H1 (cell line): ENCODE results near the gene NAT10. TPM values are rescaled to one million over a fixed set of nuclear protein-coding genes. Genes with fewer than 3 reads are reported as not detected.
"Not testable (repeated sequence)": the region's sequence is repeated elsewhere in the genome, so short reads cannot be mapped to it uniquely, and the experiment has no call there.

Experiments
- CTCF ChIA-PET: fragments of 300-600 bp; sonication (Branson Sonifier 250); formaldehyde crosslinking; loops from one replicate; lab custom pipeline; 2021; ENCODE audit not compliant: partially characterized antibody; lab: Charles Lee
- POLR2A ChIA-PET: fragments of 300-600 bp; sonication (Branson Sonifier 250); formaldehyde crosslinking; loops from one replicate; lab custom pipeline; 2021; ENCODE audit warnings: inconsistent platforms; ENCODE audit not compliant: partially characterized antibody; lab: Charles Lee
- DNase-seq, 2 experiments: peaks; one replicate each; pipeline versions ENCODE4 v3.0.0 to v3.0.0-alpha.2; 2010 to 2022; ENCODE audit warnings: low spot score in 2 of 2, low read depth in 1 of 2, mixed read lengths in 1 of 2
- FAIRE-seq: peaks from 2 replicates; lab custom pipeline; 2011; peaks lifted over from hg19 to GRCh38; lab: Jason Lieb, UNC
- H2AFZ ChIP-seq: 2 replicates; pipeline ENCODE4 v1.8.1; 2012; ENCODE audit warnings: low read length, inconsistent platforms
- H2AK5ac ChIP-seq: 2 replicates; pipeline ENCODE4 v1.6.1; 2013; ENCODE audit warnings: low read depth, low read length
- H2BK120ac ChIP-seq: replicated peaks from 2 replicates; pipeline ENCODE3; 2013; ENCODE audit warnings: low read depth, low read length, inconsistent platforms
- H2BK12ac ChIP-seq: 2 replicates; pipeline ENCODE4 v1.6.1; 2013; ENCODE audit warnings: low read depth, low read length
- H2BK15ac ChIP-seq: 2 replicates; pipeline ENCODE4 v1.6.1; 2013; ENCODE audit warnings: low read length
- H2BK20ac ChIP-seq: 2 replicates; pipeline ENCODE4 v1.6.1; 2013; ENCODE audit warnings: low read length
- H2BK5ac ChIP-seq: 2 replicates; pipeline ENCODE4 v1.6.1; 2013; ENCODE audit warnings: low read depth, low read length
- H3K14ac ChIP-seq: 2 replicates; pipeline ENCODE4 v1.6.1; 2013; ENCODE audit warnings: inconsistent platforms; ENCODE audit not compliant: insufficient read length
- H3K18ac ChIP-seq: 2 replicates; pipeline ENCODE4 v1.6.1; 2013; ENCODE audit warnings: low read length; ENCODE audit errors: extremely low read depth
- H3K23ac ChIP-seq: 2 replicates; pipeline ENCODE4 v1.6.1; 2013; ENCODE audit warnings: inconsistent platforms; ENCODE audit not compliant: insufficient read length
- H3K23me2 ChIP-seq: 2 replicates; pipeline ENCODE4 v1.6.1; 2013; ENCODE audit warnings: low read depth, low read length
- H3K27ac ChIP-seq: 2 replicates; pipeline ENCODE4 v1.6.1; 2011; ENCODE audit warnings: low read depth, low read length, inconsistent platforms
- H3K27me3 ChIP-seq, 4 experiments: replicated peaks in 1 of 4; 1 replicate in 1 of 4; 2 replicates in 3 of 4; pipeline versions ENCODE4 v1.6.1 to v1.8.1; 2011 to 2013; ENCODE audit warnings: low read length in 3 of 4, mild to moderate bottlenecking in 3 of 4, inconsistent platforms in 2 of 4, mixed read lengths in 2 of 4, moderate library complexity in 1 of 4; ENCODE audit not compliant: control insufficient read depth in 3 of 4, insufficient read depth in 3 of 4; ENCODE audit errors: extremely low read depth in 1 of 4
- H3K36me3 ChIP-seq, 4 experiments: 2 replicates each; pipeline versions ENCODE4 v1.6.1 to v1.8.1; 2011 to 2013; ENCODE audit warnings: mild to moderate bottlenecking in 4 of 4, low read length in 3 of 4, moderate library complexity in 2 of 4, control low read depth in 1 of 4, inconsistent platforms in 1 of 4; ENCODE audit not compliant: insufficient read depth in 4 of 4, control insufficient read depth in 2 of 4
- H3K4ac ChIP-seq: replicated peaks from 2 replicates; pipeline ENCODE3; 2013; ENCODE audit warnings: low read length, low read depth, mixed read lengths, inconsistent platforms; ENCODE audit not compliant: insufficient read length
- H3K4me1 ChIP-seq, 4 experiments: replicated peaks in 1 of 4; 1 replicate in 1 of 4; 2 replicates in 3 of 4; pipeline versions ENCODE4 v1.6.1 to v1.8.1; 2011 to 2013; ENCODE audit warnings: low read length in 3 of 4, inconsistent platforms in 2 of 4, mixed read lengths in 1 of 4; ENCODE audit not compliant: insufficient read depth in 4 of 4, control insufficient read depth in 3 of 4
- H3K4me2 ChIP-seq, 2 experiments: 2 replicates each; pipeline versions ENCODE4 v1.6.1 to v1.8.1; 2011 to 2013; ENCODE audit warnings: low read depth in 2 of 2, low read length in 2 of 2, control low read depth in 1 of 2, inconsistent platforms in 1 of 2, mild to moderate bottlenecking in 1 of 2; ENCODE audit not compliant: insufficient read depth in 1 of 2
- H3K4me3 ChIP-seq, 4 experiments: fragments of 200-600, 300-600 bp in 1 of 4; sonication (generic), shearing (Covaris generic), sonication (Bioruptor Twin) in 1 of 4; 2 replicates each; pipeline versions ENCODE4 v1.5.1 to v1.8.1; 2011 to 2016; ENCODE audit warnings: low read length in 4 of 4, low read depth in 3 of 4, control low read depth in 2 of 4, inconsistent platforms in 2 of 4, mild to moderate bottlenecking in 2 of 4, mixed read lengths in 1 of 4, moderate library complexity in 1 of 4; ENCODE audit not compliant: insufficient read depth in 2 of 4; ENCODE audit errors: extremely low read depth in 1 of 4
- H3K56ac ChIP-seq: replicated peaks from 2 replicates; pipeline ENCODE3; 2013; ENCODE audit warnings: low read depth, mild to moderate bottlenecking, mixed read lengths, low read length, inconsistent platforms; ENCODE audit not compliant: insufficient read length
- H3K79me1 ChIP-seq: 2 replicates; pipeline ENCODE4 v1.6.1; 2013; ENCODE audit warnings: low read depth, low read length, control low read depth
- H3K79me2 ChIP-seq, 2 experiments: 2 replicates each; pipeline versions ENCODE4 v1.6.1 to v1.8.1; 2012 to 2013; ENCODE audit warnings: low read length in 2 of 2, mild to moderate bottlenecking in 2 of 2, inconsistent platforms in 1 of 2; ENCODE audit not compliant: insufficient read depth in 2 of 2, control insufficient read depth in 1 of 2
- H3K9ac ChIP-seq, 4 experiments: replicated peaks in 1 of 4; 1 replicate in 1 of 4; 2 replicates in 3 of 4; pipeline versions ENCODE4 v1.6.1 to v1.8.1; 2011 to 2013; ENCODE audit warnings: low read depth in 3 of 4, low read length in 3 of 4, control low read depth in 2 of 4, mild to moderate bottlenecking in 2 of 4, moderate library complexity in 2 of 4, inconsistent platforms in 1 of 4; ENCODE audit errors: extremely low read depth in 1 of 4
- H3K9me3 ChIP-seq, 2 experiments: 2 replicates each; pipeline versions ENCODE4 v1.6.1 to v1.8.1; 2012 to 2013; ENCODE audit warnings: mild to moderate bottlenecking in 2 of 2, moderate library complexity in 2 of 2, control low read depth in 1 of 2, inconsistent platforms in 1 of 2, low read depth in 1 of 2, low read length in 1 of 2, mixed read lengths in 1 of 2; ENCODE audit not compliant: insufficient read depth in 2 of 2
- H4K20me1 ChIP-seq, 2 experiments: replicated peaks in 1 of 2; 2 replicates each; pipeline versions ENCODE3 to v1.8.1; 2011 to 2013; ENCODE audit warnings: inconsistent platforms in 2 of 2, low read length in 2 of 2, mild to moderate bottlenecking in 1 of 2; ENCODE audit not compliant: insufficient read depth in 2 of 2, control insufficient read depth in 1 of 2
- H4K5ac ChIP-seq: 2 replicates; pipeline ENCODE4 v1.6.1; 2013; ENCODE audit warnings: low read length, low read depth, mixed read lengths, inconsistent platforms; ENCODE audit not compliant: insufficient read length
- H4K8ac ChIP-seq: 2 replicates; pipeline ENCODE4 v1.8.0; 2013; ENCODE audit warnings: mild to moderate bottlenecking, moderate library complexity, low read length, inconsistent platforms; ENCODE audit not compliant: insufficient read depth; ENCODE audit errors: extremely low read depth
- H4K91ac ChIP-seq: replicated peaks from 2 replicates; pipeline ENCODE3; 2013; ENCODE audit warnings: low read length, mixed read lengths, inconsistent platforms; ENCODE audit not compliant: insufficient read length
- BACH1 ChIP-seq: IDR thresholded peaks from 2 replicates; pipeline ENCODE4 v1.6.1; 2012; ENCODE audit warnings: low read length, improper control_type of control experiment
- KDM5A ChIP-seq: fragments of 200-600 bp; IDR thresholded peaks from 2 replicates; pipeline ENCODE4 v1.7.1; 2012; ENCODE audit warnings: mild to moderate bottlenecking, low read length, inconsistent platforms, mixed read lengths
- POLR2A ChIP-seq, 2 experiments: IDR thresholded peaks; 1 replicate in 1 of 2; 2 replicates in 1 of 2; pipeline ENCODE4 v1.6.1; 2011; ENCODE audit warnings: low read depth in 2 of 2, low read length in 2 of 2, mild to moderate bottlenecking in 2 of 2; ENCODE audit errors: control extremely low read depth in 1 of 2
- SAP30 ChIP-seq: fragments of 300-600 bp; sonication (generic); IDR thresholded peaks from 2 replicates; pipeline ENCODE4 v1.7.1; 2012; ENCODE audit warnings: low read length, moderate library complexity, mild to moderate bottlenecking, inconsistent platforms; ENCODE audit not compliant: insufficient read depth, insufficient replicate concordance
- TAF1 ChIP-seq: IDR thresholded peaks from 2 replicates; pipeline ENCODE4 v1.6.1; 2011; ENCODE audit warnings: mild to moderate bottlenecking, low read depth, low read length
- TAF7 ChIP-seq: optimal IDR thresholded peaks from 2 replicates; pipeline ENCODE3; 2011; ENCODE audit warnings: low read depth, mild to moderate bottlenecking, inconsistent platforms, low read length, moderate library complexity, borderline replicate concordance
- WGBS, 2 experiments: shearing (Covaris generic) in 1 of 2; methylation state at CpG; one replicate each; pipeline versions ENCODE4 v1.1.6 to v1.1.7; 2013 to 2015; ENCODE audit warnings: low lambda C conversion rate in 2 of 2, mixed read lengths in 2 of 2, inconsistent platforms in 1 of 2, low coverage in 1 of 2, missing lambda C conversion rate in 1 of 2; ENCODE audit not compliant: insufficient replicate concordance in 2 of 2, insufficient coverage in 1 of 2, insufficient read length in 1 of 2; ENCODE audit errors: extremely low coverage in 1 of 2, missing lambda C conversion rate in 1 of 2; 5-methylcytosine and 5-hydroxymethylcytosine counted together
- polyA plus RNA-seq, 7 experiments: library from polyadenylated mRNA; depleted of rRNA in 3 of 7; stranded (reverse) in 5 of 7; unstranded in 2 of 7; fragments of >200 nt in 5 of 7; fragments of 200-250 nt in 2 of 7; gene quantifications; 1 replicate in 5 of 7; 2 replicates in 1 of 7; 4 replicates in 1 of 7; pipeline versions ENCODE4 v1.2.1 to v1.2.3, GENCODE V29; 2011 to 2013; ENCODE audit warnings: missing spikeins in 2 of 7, mixed read lengths in 2 of 7
- total RNA-seq: library from RNA; stranded (reverse); fragmentation: NEBNext Ultra II Directional; extraction: Animal tissue kit (Norgen Biotek cat#: 25700); gene quantifications from 2 replicates; pipeline ENCODE4 v1.2.1, GENCODE V29; 2021
- TF ChIP-seq, protein P1 (sequence below): IDR thresholded peaks from 2 replicates; pipeline ENCODE4 v1.6.1; 2011; ENCODE audit warnings: low read length, improper control_type of control experiment

Gene NAT10
- total and polyA plus RNA-seq, 2 of the 8 experiments (the other 6 are each of a cell fraction or from before 2014, with no cell fraction given), result 66.3 to 89.6 TPM

DNA sequence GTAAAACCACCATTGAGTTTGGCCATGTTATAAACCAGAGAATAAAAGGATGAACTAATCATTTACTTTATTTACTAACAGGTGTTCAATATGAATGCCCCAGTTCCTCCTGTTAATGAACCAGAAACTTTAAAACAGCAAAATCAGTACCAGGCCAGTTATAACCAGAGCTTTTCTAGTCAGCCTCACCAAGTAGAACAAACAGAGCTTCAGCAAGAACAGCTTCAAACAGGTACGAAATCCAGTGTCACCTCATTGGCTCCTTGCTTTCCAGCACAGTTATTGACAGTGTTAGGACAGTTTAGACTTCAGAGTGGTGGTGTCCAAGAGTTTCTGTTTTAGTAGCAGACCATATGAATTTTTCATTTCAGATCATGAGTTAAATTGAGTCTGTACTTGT lies 13.6 kb upstream of the NAT10 start (continued):
- TF ChIP-seq, protein P1, sequence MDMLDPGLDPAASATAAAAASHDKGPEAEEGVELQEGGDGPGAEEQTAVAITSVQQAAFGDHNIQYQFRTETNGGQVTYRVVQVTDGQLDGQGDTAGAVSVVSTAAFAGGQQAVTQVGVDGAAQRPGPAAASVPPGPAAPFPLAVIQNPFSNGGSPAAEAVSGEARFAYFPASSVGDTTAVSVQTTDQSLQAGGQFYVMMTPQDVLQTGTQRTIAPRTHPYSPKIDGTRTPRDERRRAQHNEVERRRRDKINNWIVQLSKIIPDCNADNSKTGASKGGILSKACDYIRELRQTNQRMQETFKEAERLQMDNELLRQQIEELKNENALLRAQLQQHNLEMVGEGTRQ, result no peak
- TF ChIP-seq TAF7 (no peak), TAF1 (no peak), SAP30 (no peak), POLR2A (IDR thresholded peaks at IDR 0.05; ENCODE audit: control extremely low read depth in 1 of 2, low read depth in 2 of 2, low read length in 2 of 2) (no peak), KDM5A (no peak), BACH1 (no peak)

DNA sequence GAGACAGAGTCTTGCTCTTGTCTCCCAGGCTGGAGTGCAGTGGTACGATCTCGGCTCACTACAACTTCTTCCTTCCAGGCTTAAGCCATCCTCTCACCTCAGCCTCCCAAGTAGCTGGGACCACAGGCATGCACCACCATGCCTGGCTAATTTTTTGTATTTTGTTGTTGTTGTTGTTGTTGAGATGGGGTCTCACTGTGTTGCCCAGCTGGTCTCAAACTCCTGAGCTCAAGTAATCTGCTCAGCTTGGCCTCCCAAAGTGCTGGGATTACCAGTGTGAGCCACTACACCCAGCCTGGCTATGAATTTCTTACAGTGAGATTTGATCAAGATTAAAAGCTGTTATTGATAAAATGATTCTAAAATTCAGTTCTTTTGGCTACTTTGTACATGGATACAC lies 10.5 kb upstream of the NAT10 start:
- FAIRE-seq, H3K56ac ChIP-seq, H4K8ac ChIP-seq, H3K23me2 ChIP-seq, H3K27ac ChIP-seq, H3K18ac ChIP-seq, H3K9ac ChIP-seq, H3K27me3 ChIP-seq, H3K14ac ChIP-seq, H2BK15ac ChIP-seq, H3K4me3 ChIP-seq, H3K4me2 ChIP-seq, H3K23ac ChIP-seq, H3K9me3 ChIP-seq, DNase-seq, H4K91ac ChIP-seq, H3K79me1 ChIP-seq, H2AK5ac ChIP-seq, H3K4ac ChIP-seq, H2BK20ac ChIP-seq, H3K4me1 ChIP-seq, H2BK5ac ChIP-seq, H2AFZ ChIP-seq, H4K20me1 ChIP-seq, H2BK120ac ChIP-seq, H4K5ac ChIP-seq, H2BK12ac ChIP-seq: not testable (repeated sequence)
- 100% methylated on average over 2 of the region's 2 CpGs; no CpG with 5 or more reads in 1 of the 2 experiments for WGBS, 2 experiments
- ChIA-PET CTCF (interaction anchor here (1.0 to 2.5 kb wide), 4 partner anchors 18 to 44 kb away, joined by 4 to 8 read pairs (median 5); partner anchors contain the start of gene CAPRIN1), POLR2A (interaction anchor here (1.1 to 2.7 kb wide), 6 partner anchors 10 to 34 kb away, joined by 3 to 20 read pairs (median 4); partner anchors contain the start of gene NAT10)
- Histone ChIP-seq H3K36me3 (peaks cover 48 to 100% (median 90%) of the 10 kb centered on the region in 4 experiments), H3K79me2 (peaks cover 0 to 19% of the 10 kb centered on the region in 2 experiments; a peak in 2 of 4 replicates)
